ENCODE results near the gene UBTD1. TPM values are rescaled to one million over a fixed set of nuclear protein-coding genes. Genes with fewer than 3 reads are reported as not detected.

UBTD1 gene
- total RNA-seq, 1 donor from 2014 or later, result 11.6 TPM

- no peak overlapping the region for H3K4me3 Mint-ChIP-seq
- no peak overlapping the region for H3K27ac Mint-ChIP-seq
- TF ChIP-seq CTCF (conservative IDR thresholded peaks at IDR 0.05), result no peak
These were observed 91.5 kb downstream of the UBTD1 start for GRCh38 chr10:97590082-97590747.

GRCh38 chr10:97590748-97591495 is 92.2 kb downstream of the UBTD1 start:
- no peak for DNase-seq (ENCODE audit: extremely low spot score, unreplicated experiment)
- H3K27me3 Mint-ChIP-seq, result no peaks in the 10 kb centered on the region
- no peaks in the 10 kb centered on the region for H3K4me1 Mint-ChIP-seq (ENCODE audit: unreplicated experiment)
- H3K36me3 Mint-ChIP-seq, result no peaks in the 10 kb centered on the region
- no peak overlapping the region for H3K4me3 Mint-ChIP-seq
- no peak for TF ChIP-seq CTCF (conservative IDR thresholded peaks at IDR 0.05)
- no peaks in the 10 kb centered on the region for H3K9me3 Mint-ChIP-seq
- no peak overlapping the region for H3K27ac Mint-ChIP-seq

More at GRCh38 chr10:97590082-97590747, 91.5 kb downstream of the UBTD1 start:
- H3K27me3 Mint-ChIP-seq, result no peaks in the 10 kb centered on the region
- H3K9me3 Mint-ChIP-seq, result no peaks in the 10 kb centered on the region
- no peaks in the 10 kb centered on the region for H3K36me3 Mint-ChIP-seq
- DNase-seq (ENCODE audit: extremely low spot score, unreplicated experiment), result no peak
- H3K4me1 Mint-ChIP-seq (ENCODE audit: unreplicated experiment), result peaks cover 5% of the 10 kb centered on the region

GRCh38 chr10:97593421-97593820 is 94.7 kb downstream of the UBTD1 start:
- DNase-seq (ENCODE audit: extremely low spot score, unreplicated experiment), result no peak
- Mint-ChIP-seq H3K36me3 (no peaks in the 10 kb centered on the region), H3K9me3 (no peaks in the 10 kb centered on the region), H3K4me3 (no peak overlapping the region), H3K27ac (no peak overlapping the region), H3K4me1 (ENCODE audit: unreplicated experiment) (no peaks in the 10 kb centered on the region), H3K27me3 (no peaks in the 10 kb centered on the region)
- no peak for TF ChIP-seq CTCF (conservative IDR thresholded peaks at IDR 0.05)

- no peaks in the 10 kb centered on the region for H3K9me3 Mint-ChIP-seq
- H3K27ac Mint-ChIP-seq, result peak overlapping the region; percentile 2
- H3K27me3 Mint-ChIP-seq, result no peaks in the 10 kb centered on the region
- H3K4me1 Mint-ChIP-seq (ENCODE audit: unreplicated experiment), result no peaks in the 10 kb centered on the region
- no peaks in the 10 kb centered on the region for H3K36me3 Mint-ChIP-seq
- no peak for DNase-seq (ENCODE audit: extremely low spot score, unreplicated experiment)
- TF ChIP-seq CTCF (conservative IDR thresholded peaks at IDR 0.05), result no peak
- H3K4me3 Mint-ChIP-seq, result no peak overlapping the region
These were observed 97.7 kb downstream of the UBTD1 start for GRCh38 chr10:97596101-97597082.

GRCh38 chr10:97597778-97598177 is 99.1 kb downstream of the UBTD1 start:
- no peak for TF ChIP-seq CTCF (conservative IDR thresholded peaks at IDR 0.05)
- no peak for DNase-seq (ENCODE audit: extremely low spot score, unreplicated experiment)
- Mint-ChIP-seq H3K9me3 (no peaks in the 10 kb centered on the region), H3K36me3 (no peaks in the 10 kb centered on the region), H3K4me3 (no peak overlapping the region), H3K4me1 (ENCODE audit: unreplicated experiment) (no peaks in the 10 kb centered on the region), H3K27ac (peak overlapping the region; percentile 21), H3K27me3 (no peaks in the 10 kb centered on the region)

Measured in type B pancreatic cell (in vitro differentiated cells).